GM19328 (cell line): ENCODE results near the gene CSTPP1.
"Not testable (repeated sequence)": the region's sequence is repeated elsewhere in the genome, so short reads cannot be mapped to it uniquely, and the experiment has no call there.

Experiments used
- ATAC-seq: cut with Tn5 transposase; IDR thresholded peaks from one replicate; pipeline ENCODE4 v1.9.1; 2021; ENCODE audit warnings: mild to moderate bottlenecking, moderate library complexity; ENCODE audit not compliant: unreplicated experiment

CSTPP1 gene

GRCh38 chr11:47033439-47033838 lies 96.9 kb downstream of the CSTPP1 start:
- ATAC-seq = no peak

- ATAC-seq = no peak
Measured at GRCh38 chr11:47034091-47034490, 97.5 kb downstream of the CSTPP1 start.

GRCh38 chr11:47035108-47035507 lies 98.5 kb downstream of the CSTPP1 start:
- ATAC-seq = no peak

- ATAC-seq = no peak
Measured at GRCh38 chr11:47044119-47044518, 107.6 kb downstream of the CSTPP1 start.

- ATAC-seq = no peak
Measured at GRCh38 chr11:47047972-47048371, 111.4 kb downstream of the CSTPP1 start.

GRCh38 chr11:47050284-47050683 lies 113.7 kb downstream of the CSTPP1 start:
- no peak for ATAC-seq

GRCh38 chr11:47051217-47051616 lies 114.7 kb downstream of the CSTPP1 start:
- no peak for ATAC-seq

- ATAC-seq = no peak
Measured at GRCh38 chr11:47052165-47052564, 115.6 kb downstream of the CSTPP1 start.

- no peak for ATAC-seq
Measured at GRCh38 chr11:47052576-47052975, 116.0 kb downstream of the CSTPP1 start.

- no peak for ATAC-seq
Measured at GRCh38 chr11:47055534-47055933, 119.0 kb downstream of the CSTPP1 start.

- ATAC-seq = no peak
Measured at GRCh38 chr11:47056261-47056915, 119.8 kb downstream of the CSTPP1 start.

- no peak for ATAC-seq
Measured at GRCh38 chr11:47057365-47057764, 120.8 kb downstream of the CSTPP1 start.

GRCh38 chr11:47060807-47061206 lies 124.2 kb downstream of the CSTPP1 start:
- ATAC-seq = no peak

- ATAC-seq = no peak
Measured at GRCh38 chr11:47061429-47062178, 125.0 kb downstream of the CSTPP1 start.

- no peak for ATAC-seq
Measured at GRCh38 chr11:47062736-47063135, 126.2 kb downstream of the CSTPP1 start.

GRCh38 chr11:47067401-47067800 lies 130.8 kb downstream of the CSTPP1 start:
- no peak for ATAC-seq

GRCh38 chr11:47070769-47071168 lies 134.2 kb downstream of the CSTPP1 start:
- no peak for ATAC-seq

- no peak for ATAC-seq
Measured at GRCh38 chr11:47071341-47071740, 134.8 kb downstream of the CSTPP1 start.

GRCh38 chr11:47071791-47072261 lies 135.3 kb downstream of the CSTPP1 start:
- ATAC-seq = no peak

GRCh38 chr11:47078751-47079521 lies 142.4 kb downstream of the CSTPP1 start:
- no peak for ATAC-seq

- ATAC-seq = not testable (repeated sequence)
Measured at GRCh38 chr11:47080775-47081174, 144.2 kb downstream of the CSTPP1 start.

GRCh38 chr11:47083913-47084312 lies 147.4 kb downstream of the CSTPP1 start:
- ATAC-seq = no peak
